ENCODE measurements around the gene R3HDM4.

R3HDM4 gene

DNA sequence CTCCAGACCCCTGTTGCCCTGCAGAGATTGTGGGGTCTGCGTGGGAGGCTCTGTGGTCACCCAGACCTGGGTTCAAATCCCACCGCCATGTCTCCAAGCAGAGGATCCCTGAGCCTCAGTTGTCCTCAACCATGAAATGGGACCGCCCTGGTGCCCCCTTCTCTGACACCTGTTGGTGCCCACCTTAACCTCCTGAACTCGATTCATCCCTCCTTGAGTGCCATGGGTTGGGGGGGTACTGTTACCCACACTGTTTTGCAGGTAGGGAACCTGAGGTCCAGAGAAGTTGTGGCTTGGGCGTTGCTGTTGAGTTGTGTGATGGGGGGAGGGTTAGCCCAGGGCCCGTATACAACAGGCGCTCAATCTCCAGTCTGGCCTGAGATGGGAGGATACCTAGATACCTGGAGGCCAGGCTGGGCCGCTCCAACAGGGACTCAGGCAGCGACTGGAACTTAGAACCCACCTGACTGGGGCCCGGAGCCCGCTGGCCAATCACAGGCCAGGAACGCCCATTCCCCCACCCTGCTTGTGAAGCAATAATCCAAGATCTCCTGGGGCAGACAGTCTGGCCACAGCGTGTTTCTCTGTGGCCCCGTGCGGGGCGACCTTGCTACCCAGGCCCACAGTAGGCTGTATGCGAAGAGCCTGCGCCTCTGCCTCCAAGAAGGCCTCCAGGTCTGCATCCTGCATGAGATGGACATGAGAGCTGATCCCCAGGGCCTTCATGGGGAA lies 15.6 kb upstream of the R3HDM4 start:
- Histone ChIP-seq H2AFZ (ENCODE audit: low read length) (no peak overlapping the region), H3K79me2 (ENCODE audit: insufficient read depth, low read length) (no peaks in the 10 kb centered on the region), H3K9me2 (ENCODE audit: low read depth, low read length) (no peaks in the 10 kb centered on the region), H3K4me1 (ENCODE audit: insufficient read depth, low read length, severe bottlenecking) (peaks cover 21% of the 10 kb centered on the region), H3K9ac (ENCODE audit: low read length) (no peak overlapping the region), H3F3A (ENCODE audit: insufficient read depth, low read length) (no peaks in the 10 kb centered on the region), H3K36me3 (ENCODE audit: insufficient read depth, low read length) (no peaks in the 10 kb centered on the region), H3K4me2 (ENCODE audit: low read length) (no peak overlapping the region), H3K9me3 (ENCODE audit: low read length) (no peaks in the 10 kb centered on the region), H3K27me3 (ENCODE audit: insufficient read depth, low read length) (peaks cover 3% of the 10 kb centered on the region), H3K27ac (ENCODE audit: low read depth, low read length, poor library complexity, severe bottlenecking) (no peak overlapping the region), H3K4me3 (ENCODE audit: low read depth, low read length, poor library complexity, severe bottlenecking) (no peak overlapping the region), H4K20me1 (ENCODE audit: insufficient read depth, low read length) (no peaks in the 10 kb centered on the region)
- TF ChIP-seq EZH2 (IDR thresholded peaks at IDR 0.05; ENCODE audit: borderline replicate concordance, low read length) = no peak
- TF ChIP-seq CTCF (IDR thresholded peaks at IDR 0.05; ENCODE audit: low read length) = no peak

GRCh38 chr19:927780-928401 lies 14.9 kb upstream of the R3HDM4 start:
- H3K9me3 ChIP-seq (ENCODE audit: low read length) = no peaks in the 10 kb centered on the region
- no peaks in the 10 kb centered on the region for H3K79me2 ChIP-seq (ENCODE audit: insufficient read depth, low read length)
- H3K4me3 ChIP-seq (ENCODE audit: low read depth, low read length, poor library complexity, severe bottlenecking) = no peak overlapping the region
- H3K4me1 ChIP-seq (ENCODE audit: insufficient read depth, low read length, severe bottlenecking) = peaks cover 21% of the 10 kb centered on the region
- H3K9me2 ChIP-seq (ENCODE audit: low read depth, low read length) = no peaks in the 10 kb centered on the region
- no peaks in the 10 kb centered on the region for H3F3A ChIP-seq (ENCODE audit: insufficient read depth, low read length)
- H2AFZ ChIP-seq (ENCODE audit: low read length) = no peak overlapping the region
- TF ChIP-seq EZH2 (IDR thresholded peaks at IDR 0.05; ENCODE audit: borderline replicate concordance, low read length) = no peak
- no peak for TF ChIP-seq CTCF (IDR thresholded peaks at IDR 0.05; ENCODE audit: low read length)
- H3K4me2 ChIP-seq (ENCODE audit: low read length) = no peak overlapping the region
- H3K27me3 ChIP-seq (ENCODE audit: insufficient read depth, low read length) = peaks cover 2% of the 10 kb centered on the region
- no peaks in the 10 kb centered on the region for H3K36me3 ChIP-seq (ENCODE audit: insufficient read depth, low read length)
- no peaks in the 10 kb centered on the region for H4K20me1 ChIP-seq (ENCODE audit: insufficient read depth, low read length)
- H3K27ac ChIP-seq (ENCODE audit: low read depth, low read length, poor library complexity, severe bottlenecking) = no peak overlapping the region
- no peak overlapping the region for H3K9ac ChIP-seq (ENCODE audit: low read length)

DNA sequence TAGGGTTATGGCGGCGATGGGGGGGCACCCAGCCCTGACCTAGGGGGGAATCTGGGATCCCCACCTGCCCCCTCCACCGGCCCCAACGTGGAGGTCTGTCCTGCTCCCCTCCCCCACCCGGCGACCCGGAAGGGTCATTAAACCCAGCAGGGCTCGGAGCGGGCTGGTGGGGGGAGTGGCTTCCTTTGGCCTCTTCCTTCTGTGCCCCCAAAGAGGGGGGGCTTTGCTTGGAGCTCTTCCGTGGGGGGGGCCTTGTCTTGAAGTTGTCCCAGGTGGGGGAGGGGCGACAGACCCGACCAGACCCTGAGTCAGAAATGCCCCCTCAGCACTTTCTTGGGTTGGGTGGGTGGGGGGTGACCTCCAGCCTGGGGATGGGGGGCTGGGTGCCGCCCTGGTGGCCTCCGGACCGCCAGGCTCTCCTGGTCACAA lies 14.3 kb upstream of the R3HDM4 start:
- no peaks in the 10 kb centered on the region; the same call in none of the 2 replicates for H3K27me3 ChIP-seq (ENCODE audit: insufficient read depth, low read length)
- H3K79me2 ChIP-seq (ENCODE audit: insufficient read depth, low read length) = no peaks in the 10 kb centered on the region
- H3K27ac ChIP-seq (ENCODE audit: low read depth, low read length, poor library complexity, severe bottlenecking) = no peak overlapping the region

More for the DNA sequence above, 14.3 kb upstream of the R3HDM4 start:
- H3K9me3 ChIP-seq (ENCODE audit: low read length) = no peaks in the 10 kb centered on the region
- no peak overlapping the region for H2AFZ ChIP-seq (ENCODE audit: low read length)
- H3K9ac ChIP-seq (ENCODE audit: low read length) = no peak overlapping the region
- peaks cover 21% of the 10 kb centered on the region for H3K4me1 ChIP-seq (ENCODE audit: insufficient read depth, low read length, severe bottlenecking)
- no peaks in the 10 kb centered on the region for H3F3A ChIP-seq (ENCODE audit: insufficient read depth, low read length)
- no peak overlapping the region for H3K4me3 ChIP-seq (ENCODE audit: low read depth, low read length, poor library complexity, severe bottlenecking)
- no peaks in the 10 kb centered on the region for H3K9me2 ChIP-seq (ENCODE audit: low read depth, low read length)
- H4K20me1 ChIP-seq (ENCODE audit: insufficient read depth, low read length) = no peaks in the 10 kb centered on the region
- TF ChIP-seq EZH2 (IDR thresholded peaks at IDR 0.05; ENCODE audit: borderline replicate concordance, low read length) (no peak), CTCF (IDR thresholded peaks at IDR 0.05; ENCODE audit: low read length) (no peak)
- H3K4me2 ChIP-seq (ENCODE audit: low read length) = no peak overlapping the region
- H3K36me3 ChIP-seq (ENCODE audit: insufficient read depth, low read length) = no peaks in the 10 kb centered on the region

Measured in OCI-LY1 (cell line).